H9 (cell line): ENCODE data around the gene GRIK4. TPM values are rescaled to one million over a fixed set of nuclear protein-coding genes. Genes with fewer than 3 reads are reported as not detected.
A peak's percentile ranks its signal among the peaks of the same experiment; 100 is the strongest.

ENCODE experiments used
- DNase-seq: peaks from one replicate; pipeline ENCODE4 v3.0.0-alpha.2; 2017
- H2AFZ ChIP-seq: one replicate; pipeline ENCODE4 v1.6.1; 2013; ENCODE audit warnings: mild to moderate bottlenecking, low read length, control low read depth, moderate library complexity
- H2AK5ac ChIP-seq: 2 replicates; pipeline ENCODE4 v1.6.1; 2013; ENCODE audit warnings: low read length, control low read depth, mixed read lengths; ENCODE audit not compliant: insufficient read length
- H2BK120ac ChIP-seq: one replicate; pipeline ENCODE4 v1.6.1; 2013; ENCODE audit warnings: low read depth, mild to moderate bottlenecking, low read length, control low read depth, inconsistent platforms; ENCODE audit not compliant: poor library complexity, severe bottlenecking
- H2BK12ac ChIP-seq: 2 replicates; pipeline ENCODE4 v1.6.1; 2013; ENCODE audit warnings: low read length, control low read depth, mixed read lengths, low read depth; ENCODE audit not compliant: insufficient read length
- H2BK15ac ChIP-seq: 2 replicates; pipeline ENCODE4 v1.6.1; 2013; ENCODE audit warnings: low read depth, low read length, control low read depth
- H2BK20ac ChIP-seq: one replicate; pipeline ENCODE4 v1.6.1; 2013; ENCODE audit warnings: low read depth, mild to moderate bottlenecking, low read length, control low read depth, inconsistent platforms; ENCODE audit not compliant: poor library complexity, severe bottlenecking
- H2BK5ac ChIP-seq: 2 replicates; pipeline ENCODE4 v1.6.1; 2013; ENCODE audit warnings: low read length, control low read depth, mixed read lengths; ENCODE audit not compliant: insufficient read length
- H3K14ac ChIP-seq: 2 replicates; pipeline ENCODE4 v1.6.1; 2013; ENCODE audit warnings: low read length, control low read depth; ENCODE audit not compliant: insufficient read depth
- H3K18ac ChIP-seq: 2 replicates; pipeline ENCODE4 v1.6.1; 2013; ENCODE audit warnings: low read depth, mild to moderate bottlenecking, mixed read lengths, low read length, control low read depth; ENCODE audit not compliant: insufficient read length
- H3K23ac ChIP-seq: 2 replicates; pipeline ENCODE4 v1.6.1; 2013; ENCODE audit warnings: low read length, control low read depth, mixed read lengths, low read depth; ENCODE audit not compliant: insufficient read length
- H3K23me2 ChIP-seq: 2 replicates; pipeline ENCODE4 v1.6.1; 2013; ENCODE audit warnings: low read depth, mild to moderate bottlenecking, mixed read lengths, low read length, control low read depth; ENCODE audit not compliant: insufficient read length, poor library complexity, severe bottlenecking
- H3K27ac ChIP-seq: 2 replicates; pipeline ENCODE4 v1.5.1; 2013; ENCODE audit warnings: low read length, control low read depth, mixed read lengths, low read depth; ENCODE audit not compliant: insufficient read length
- H3K27me3 ChIP-seq: 2 replicates; pipeline ENCODE4 v1.6.1; 2013; ENCODE audit warnings: low read length, control low read depth, inconsistent platforms; ENCODE audit not compliant: insufficient read depth
- H3K4ac ChIP-seq: 2 replicates; pipeline ENCODE4 v1.6.1; 2013; ENCODE audit warnings: low read depth, mild to moderate bottlenecking, control low read depth, inconsistent platforms, low read length, moderate library complexity
- H3K4me1 ChIP-seq: 2 replicates; pipeline ENCODE4 v1.6.1; 2013; ENCODE audit warnings: low read length, control low read depth, inconsistent platforms; ENCODE audit not compliant: insufficient read depth
- H3K4me2 ChIP-seq: 2 replicates; pipeline ENCODE4 v1.6.1; 2013; ENCODE audit warnings: low read length, control low read depth, mixed read lengths; ENCODE audit not compliant: insufficient read length, insufficient read depth
- H3K56ac ChIP-seq: 2 replicates; pipeline ENCODE4 v1.6.1; 2013; ENCODE audit warnings: low read depth, mild to moderate bottlenecking, mixed read lengths, low read length, control low read depth; ENCODE audit not compliant: insufficient read length
- H3K79me1 ChIP-seq: 2 replicates; pipeline ENCODE4 v1.6.1; 2013; ENCODE audit warnings: low read depth, mild to moderate bottlenecking, moderate library complexity, low read length, control low read depth, inconsistent platforms; ENCODE audit not compliant: insufficient read depth, poor library complexity, severe bottlenecking
- H3K79me2 ChIP-seq: 2 replicates; pipeline ENCODE4 v1.6.1; 2013; ENCODE audit warnings: low read length, control low read depth, inconsistent platforms; ENCODE audit not compliant: insufficient read depth
- H3K9ac ChIP-seq: 2 replicates; pipeline ENCODE4 v1.6.1; 2013; ENCODE audit warnings: low read length, control low read depth, mixed read lengths; ENCODE audit not compliant: insufficient read length; ENCODE audit errors: extremely low read depth
- H3K9me3 ChIP-seq: one replicate; pipeline ENCODE4 v1.6.1; 2013; ENCODE audit warnings: low read depth, low read length, inconsistent platforms; ENCODE audit not compliant: control insufficient read depth
- H3T11ph ChIP-seq: one replicate; pipeline ENCODE4 v1.6.1; 2013; ENCODE audit warnings: mild to moderate bottlenecking, low read length, control low read depth, inconsistent platforms
- H4K20me1 ChIP-seq: one replicate; pipeline ENCODE4 v1.6.1; 2013; ENCODE audit not compliant: control insufficient read depth, insufficient read length, insufficient read depth
- H4K5ac ChIP-seq: 2 replicates; pipeline ENCODE4 v1.6.1; 2013; ENCODE audit warnings: low read depth, mild to moderate bottlenecking, mixed read lengths, low read length, control low read depth; ENCODE audit not compliant: insufficient read length
- H4K8ac ChIP-seq: replicated peaks from 2 replicates; pipeline ENCODE4 v1.6.1; 2013; ENCODE audit warnings: low read length, control low read depth, mixed read lengths, low read depth; ENCODE audit not compliant: insufficient read length
- H4K91ac ChIP-seq: 2 replicates; pipeline ENCODE4 v1.6.1; 2013; ENCODE audit warnings: low read depth, mild to moderate bottlenecking, moderate library complexity, mixed read lengths, low read length, control low read depth; ENCODE audit not compliant: insufficient read length
- H3K27ac Mint-ChIP-seq, 3 experiments: 2 replicates in 2 of 3; 3 replicates in 1 of 3; pipeline ENCODE4 v1.8.0; 2020 to 2021; ENCODE audit warnings: mixed read lengths in 3 of 3, mild to moderate bottlenecking in 1 of 3, moderate library complexity in 1 of 3
- H3K27me3 Mint-ChIP-seq: 2 replicates; pipeline ENCODE4 v1.8.0; 2021; ENCODE audit warnings: low read depth, mild to moderate bottlenecking, moderate library complexity, mixed read lengths
- H3K36me3 Mint-ChIP-seq, 3 experiments: 2 replicates in 2 of 3; 3 replicates in 1 of 3; pipeline ENCODE4 v1.8.0; 2020 to 2021; ENCODE audit warnings: low read depth in 3 of 3, mixed read lengths in 3 of 3; ENCODE audit not compliant: insufficient read depth in 1 of 3
- H3K4me1 Mint-ChIP-seq, 2 experiments: 2 replicates each; pipeline ENCODE4 v1.8.0; 2020; ENCODE audit warnings: mixed read lengths in 2 of 2
- H3K4me3 Mint-ChIP-seq, 2 experiments: 2 replicates in 1 of 2; 3 replicates in 1 of 2; pipeline ENCODE4 v1.8.0; 2020 to 2021; ENCODE audit warnings: mild to moderate bottlenecking in 2 of 2, mixed read lengths in 2 of 2, moderate library complexity in 1 of 2
- H3K9me3 Mint-ChIP-seq, 2 experiments: 2 replicates in 1 of 2; 3 replicates in 1 of 2; pipeline ENCODE4 v1.8.0; 2020; ENCODE audit warnings: mild to moderate bottlenecking in 2 of 2, mixed read lengths in 2 of 2, moderate library complexity in 1 of 2
- WGBS: extraction: QIAGEN DNeasy Blood & Tissue Kit; methylation state at CpG from one replicate; pipeline ENCODE4 v1.1.7; 2013; ENCODE audit warnings: missing lambda C conversion rate, low lambda C conversion rate, mixed read lengths; ENCODE audit not compliant: insufficient read length; ENCODE audit errors: extremely low coverage; 5-methylcytosine and 5-hydroxymethylcytosine counted together
- total RNA-seq: library from RNA; stranded (reverse); gene quantifications from 2 replicates; pipeline ENCODE4 v1.2.1, GENCODE V29; 2021
- TF ChIP-seq, protein P1 (sequence below): fragments of 200-600 bp; sonication (generic); conservative IDR thresholded peaks from 3 replicates; pipeline ENCODE4 v1.8.0; 2021; ENCODE audit warnings: antibody characterized with exemption, mild to moderate bottlenecking

Gene GRIK4
- total RNA-seq, 1 experiment from 2014 or later, result 2.3 TPM

DNA sequence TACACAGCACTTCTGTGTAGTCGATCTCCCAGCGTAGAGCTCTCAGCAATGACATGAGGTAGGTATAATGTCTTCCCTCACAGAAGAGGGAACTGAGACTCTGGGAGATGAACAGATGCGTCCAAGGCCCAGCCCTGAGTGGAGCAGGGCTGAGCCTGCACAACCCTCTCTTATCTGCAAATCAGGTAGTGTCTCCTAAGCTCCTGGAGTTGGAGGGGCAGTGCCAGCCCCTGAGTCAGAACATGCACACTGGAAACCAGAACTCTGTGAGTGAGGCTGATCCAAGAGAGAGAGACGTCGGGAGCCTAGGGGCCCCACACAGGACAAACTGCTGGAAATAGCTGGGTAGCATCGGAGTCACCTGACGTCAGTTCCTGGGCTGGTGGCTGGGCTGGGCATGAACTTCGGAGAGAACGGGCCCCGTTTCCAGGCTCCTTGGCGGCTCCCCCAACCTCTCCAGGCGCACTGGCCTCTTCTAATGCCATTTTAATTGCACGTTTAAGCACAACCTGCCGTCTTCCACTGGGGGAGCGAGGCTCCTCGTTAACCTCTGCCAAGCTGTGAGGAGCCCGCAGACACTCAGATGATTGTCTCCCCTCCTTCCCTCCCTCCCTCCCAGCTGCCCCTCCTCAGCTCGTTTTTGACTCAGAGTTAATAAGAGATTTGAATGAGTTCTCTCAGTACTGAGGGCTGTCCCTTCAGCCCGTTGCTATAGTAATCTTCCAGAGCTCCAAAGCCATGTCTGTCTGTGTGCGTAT, 321.1 kb downstream of the GRIK4 start:
- Histone ChIP-seq H4K91ac (no peak overlapping the region), H2AFZ (no peak overlapping the region), H3K56ac (no peak overlapping the region), H2BK20ac (no peak overlapping the region), H4K8ac (no peak overlapping the region), H4K20me1 (no peaks in the 10 kb centered on the region), H3K9me3 (no peaks in the 10 kb centered on the region), H3K79me1 (no peaks in the 10 kb centered on the region), H3K27me3 (no peaks in the 10 kb centered on the region), H2BK5ac (no peak overlapping the region), H3K4me2 (no peak overlapping the region), H3K23me2 (no peaks in the 10 kb centered on the region), H2AK5ac (no peak overlapping the region), H3K79me2 (no peaks in the 10 kb centered on the region), H2BK12ac (no peak overlapping the region), H3K14ac (no peak overlapping the region), H3K23ac (no peak overlapping the region), H3K4me1 (no peaks in the 10 kb centered on the region), H2BK120ac (no peak overlapping the region), H3K27ac (no peak overlapping the region), H2BK15ac (no peak overlapping the region), H3T11ph (no peak overlapping the region), H3K9ac (no peak overlapping the region), H4K5ac (no peak overlapping the region), H3K4ac (no peak overlapping the region), H3K18ac (no peak overlapping the region)
- Mint-ChIP-seq H3K4me1 (peaks cover 6 to 17% of the 10 kb centered on the region in 2 experiments), H3K9me3 (no peaks in the 10 kb centered on the region), H3K4me3 (no peak overlapping the region), H3K27ac (peak overlapping the region in 1 of 3 experiments; percentile 10; a peak in 1 of 7 replicates), H3K36me3 (no peaks in the 10 kb centered on the region), H3K27me3 (no peaks in the 10 kb centered on the region; the same call in 1 of the 2 replicates)
- no CpG with 5 or more reads among the region's 20 CpGs for WGBS
- TF ChIP-seq, protein P1, sequence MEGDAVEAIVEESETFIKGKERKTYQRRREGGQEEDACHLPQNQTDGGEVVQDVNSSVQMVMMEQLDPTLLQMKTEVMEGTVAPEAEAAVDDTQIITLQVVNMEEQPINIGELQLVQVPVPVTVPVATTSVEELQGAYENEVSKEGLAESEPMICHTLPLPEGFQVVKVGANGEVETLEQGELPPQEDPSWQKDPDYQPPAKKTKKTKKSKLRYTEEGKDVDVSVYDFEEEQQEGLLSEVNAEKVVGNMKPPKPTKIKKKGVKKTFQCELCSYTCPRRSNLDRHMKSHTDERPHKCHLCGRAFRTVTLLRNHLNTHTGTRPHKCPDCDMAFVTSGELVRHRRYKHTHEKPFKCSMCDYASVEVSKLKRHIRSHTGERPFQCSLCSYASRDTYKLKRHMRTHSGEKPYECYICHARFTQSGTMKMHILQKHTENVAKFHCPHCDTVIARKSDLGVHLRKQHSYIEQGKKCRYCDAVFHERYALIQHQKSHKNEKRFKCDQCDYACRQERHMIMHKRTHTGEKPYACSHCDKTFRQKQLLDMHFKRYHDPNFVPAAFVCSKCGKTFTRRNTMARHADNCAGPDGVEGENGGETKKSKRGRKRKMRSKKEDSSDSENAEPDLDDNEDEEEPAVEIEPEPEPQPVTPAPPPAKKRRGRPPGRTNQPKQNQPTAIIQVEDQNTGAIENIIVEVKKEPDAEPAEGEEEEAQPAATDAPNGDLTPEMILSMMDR, result no peak
- no peak for DNase-seq
